HUDEP-2 (cell line): ENCODE results near the gene CD164L2.

Experiments used
- DNase-seq, 76 experiments: peaks; one replicate each; lab custom pipeline; 2025; ENCODE audit not compliant: unreplicated experiment in 76 of 76; lab: John Stamatoyannopoulos, UW

Gene CD164L2

GRCh38 chr1:27366113-27366410 is 17.1 kb downstream of the CD164L2 start:
- peak in 67 of 76 experiments; percentile 18 to 95 (median 66) for DNase-seq

DNA sequence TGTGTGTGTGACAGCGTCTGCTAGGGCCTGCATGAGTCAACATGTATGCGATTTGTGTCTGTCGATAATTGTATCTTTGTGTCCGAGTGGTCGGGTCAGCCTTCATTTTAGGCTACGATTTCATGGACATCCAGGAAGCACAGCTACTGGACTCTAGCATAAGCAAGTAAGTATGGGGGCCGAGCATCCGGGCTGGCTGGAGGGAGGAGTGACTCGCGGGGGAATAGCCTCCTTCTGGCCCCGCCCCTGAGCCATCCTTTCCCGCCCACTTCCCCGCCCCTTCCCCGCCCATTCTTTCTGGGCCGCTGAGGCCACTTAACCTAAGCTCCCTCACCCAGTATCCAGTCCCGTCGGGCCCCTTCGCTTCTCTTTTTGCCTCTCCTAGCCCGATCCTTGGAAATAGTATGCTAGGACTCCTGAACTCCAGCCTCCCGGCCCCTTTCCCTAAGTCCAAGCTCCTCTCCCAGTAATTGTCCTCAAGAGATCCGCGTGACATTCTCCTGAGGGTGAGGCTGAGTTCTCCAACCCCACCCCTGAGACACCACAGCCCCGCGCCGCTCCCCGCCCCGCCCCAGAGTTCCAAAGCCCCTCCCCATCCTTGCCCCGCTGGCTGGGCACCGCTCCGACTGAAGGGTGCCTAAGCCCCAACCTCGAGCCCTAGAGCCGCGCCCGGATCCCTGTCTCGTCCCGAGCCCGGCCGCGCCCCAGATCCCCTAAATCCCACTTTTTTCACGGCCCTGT is 17.6 kb downstream of the CD164L2 start:
- peak in 71 of 76 experiments; percentile 21 to 95 (median 75) for DNase-seq

GRCh38 chr1:27364696-27365371 is 18.3 kb downstream of the CD164L2 start:
- DNase-seq, result no peak

DNA sequence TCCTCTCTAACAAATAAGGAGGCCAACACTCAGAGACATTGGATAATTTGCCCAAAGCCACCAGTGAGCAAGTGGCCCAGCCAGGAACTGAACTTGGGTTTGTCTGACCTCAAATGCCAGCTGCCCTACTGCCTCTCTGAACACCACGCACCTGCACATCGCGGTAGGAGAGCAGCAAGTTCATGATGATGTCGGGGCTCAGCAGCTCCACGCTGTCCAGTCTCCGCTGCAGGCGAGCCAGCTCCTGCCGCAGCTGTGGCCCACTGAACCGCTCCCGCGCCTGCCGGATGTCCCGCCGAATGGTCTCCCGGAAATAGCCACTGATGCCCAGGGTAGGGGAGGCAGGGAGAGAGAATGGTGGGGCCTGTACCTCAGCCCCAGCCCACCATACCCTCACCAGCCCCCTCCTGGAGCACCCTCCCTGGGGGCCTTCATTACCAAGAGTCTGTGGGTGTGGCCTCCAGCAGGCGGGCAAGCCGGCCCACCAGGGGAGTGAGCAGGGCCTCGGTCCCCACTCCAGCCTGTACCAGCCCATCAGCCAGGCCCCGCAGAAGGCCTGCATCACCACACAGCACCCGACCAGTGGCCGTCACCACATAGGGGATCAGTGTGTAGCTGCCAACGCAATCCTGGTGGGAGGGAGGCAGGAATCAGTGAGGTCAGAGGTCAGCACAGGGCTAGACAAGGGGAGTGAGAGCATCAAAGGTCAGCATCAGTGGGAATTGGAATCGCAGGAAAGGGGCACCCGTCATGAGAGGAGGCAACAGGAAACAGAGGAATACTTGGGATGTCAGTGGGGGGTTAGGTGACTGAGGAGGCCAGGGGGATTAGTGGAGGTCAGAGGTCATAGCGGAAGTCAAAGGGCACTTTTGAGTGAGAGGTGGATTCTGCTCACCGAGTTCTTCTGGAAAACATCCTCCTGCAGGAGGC is 19.1 kb downstream of the CD164L2 start:
- DNase-seq, result no peak

DNA sequence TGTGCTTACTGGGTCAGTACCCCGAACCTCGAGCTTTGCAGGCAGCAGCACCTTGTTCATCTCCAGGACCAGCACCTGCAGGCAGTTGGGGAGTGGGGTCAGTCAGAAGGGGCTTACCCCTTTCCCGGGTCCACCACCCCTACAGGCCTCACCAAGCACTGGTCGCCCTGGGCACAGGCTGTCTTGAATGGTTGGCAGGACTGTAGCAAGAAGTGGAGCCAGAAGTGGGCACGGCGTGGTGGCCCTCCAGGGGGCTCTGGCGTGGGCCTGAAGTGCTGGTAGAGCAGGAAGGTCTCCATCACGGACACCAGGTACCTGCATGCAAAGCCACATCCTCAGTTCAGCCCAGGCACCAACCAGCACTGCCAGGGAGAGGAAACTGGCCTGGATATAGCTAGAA is 21.6 kb downstream of the CD164L2 start:
- no peak for DNase-seq

- no peak for DNase-seq
Measured at GRCh38 chr1:27361044-27361402, 22.1 kb downstream of the CD164L2 start.

- DNase-seq, result no peak
Measured at GRCh38 chr1:27360159-27361043, 22.7 kb downstream of the CD164L2 start.

GRCh38 chr1:27359822-27360158 is 23.3 kb downstream of the CD164L2 start:
- DNase-seq, result peak in 7 of 76 experiments; percentile 7 to 24 (median 15)

- no peak for DNase-seq
Measured at GRCh38 chr1:27358928-27359313, 24.2 kb downstream of the CD164L2 start.

GRCh38 chr1:27358038-27358927 is 24.9 kb downstream of the CD164L2 start:
- DNase-seq, result no peak

DNA sequence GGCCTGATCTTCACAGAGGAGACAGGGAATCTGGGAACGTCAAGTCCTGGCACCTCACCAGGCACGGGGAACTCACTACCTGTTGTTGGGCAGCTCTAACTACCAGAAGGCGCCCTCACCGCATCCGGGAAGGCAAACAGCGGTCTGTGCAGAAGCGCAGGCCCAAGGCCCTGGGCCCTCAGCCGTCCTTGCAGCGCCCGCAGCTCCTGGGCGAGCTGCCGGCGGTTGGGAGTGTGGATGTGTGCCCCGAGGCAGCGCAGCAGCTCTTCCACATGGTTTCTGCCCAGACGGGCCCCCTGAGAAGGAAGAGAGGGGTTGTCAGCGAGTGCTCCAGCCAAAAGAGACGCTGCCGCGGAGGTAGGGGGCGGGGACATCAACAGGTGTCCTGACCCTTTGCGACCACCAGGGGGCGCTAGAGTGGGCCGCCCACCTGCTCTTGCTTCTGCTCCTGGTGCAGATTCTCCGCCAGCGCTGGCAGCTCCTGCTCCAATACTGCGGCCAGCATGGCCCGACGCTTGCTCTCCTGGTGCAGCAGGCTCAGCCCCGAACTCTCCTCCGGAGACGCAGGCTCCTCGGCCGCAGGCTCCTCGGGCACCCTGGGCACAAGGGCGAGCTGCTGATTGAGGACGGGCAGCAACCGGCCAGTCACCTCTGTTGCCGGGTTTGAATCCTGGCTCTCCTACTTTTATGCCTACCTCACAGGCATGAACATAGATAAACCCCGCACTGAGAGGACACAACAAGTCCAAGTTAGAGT is 25.7 kb downstream of the CD164L2 start:
- DNase-seq, result peak in 59 of 76 experiments; percentile 15 to 80 (median 51)

- peak in 74 of 76 experiments; percentile 26 to 92 (median 78) for DNase-seq
Measured at GRCh38 chr1:27356619-27357280, 26.4 kb downstream of the CD164L2 start.

GRCh38 chr1:27356277-27356618 is 26.9 kb downstream of the CD164L2 start:
- no peak for DNase-seq

- no peak for DNase-seq
Measured at GRCh38 chr1:27355683-27356082, 27.4 kb downstream of the CD164L2 start.

DNA sequence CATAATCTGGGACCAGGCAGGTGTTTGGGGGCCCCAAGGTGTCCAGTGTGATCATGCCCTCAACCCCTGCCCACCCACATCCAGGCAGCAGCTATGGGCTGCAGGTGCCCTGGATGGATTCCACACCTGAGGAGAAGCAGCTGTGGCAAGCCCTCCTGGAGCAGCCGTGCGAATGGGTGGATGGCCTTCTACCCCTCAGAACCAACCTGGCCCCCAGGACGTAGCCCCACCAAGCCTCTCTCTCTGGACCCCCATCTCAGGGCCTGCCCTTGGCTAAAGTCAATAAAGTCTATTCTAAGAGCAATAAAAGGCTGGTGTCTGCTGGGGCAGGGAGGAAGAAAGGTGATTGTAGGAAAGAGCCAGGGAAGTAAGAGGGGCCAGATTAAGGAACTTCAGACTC is 29.5 kb downstream of the CD164L2 start:
- DNase-seq, result no peak

GRCh38 chr1:27353166-27353565 is 30.0 kb downstream of the CD164L2 start:
- no peak for DNase-seq

- no peak for DNase-seq
Measured at GRCh38 chr1:27351541-27352107, 31.5 kb downstream of the CD164L2 start.
